Keratinocyte (primary cell): Measurements from ENCODE around the gene ACSF3. TPM values are rescaled to one million over a fixed set of nuclear protein-coding genes. Genes with fewer than 3 reads are reported as not detected.

Experiments used
- DNase-seq: peaks from one replicate; pipeline ENCODE4 v3.0.0-alpha.2; 2011; ENCODE audit warnings: low read depth, missing footprints, low spot score
- FAIRE-seq: peaks from 2 replicates; lab custom pipeline; 2011; peaks lifted over from hg19 to GRCh38; lab: Jason Lieb, UNC
- H2AFZ ChIP-seq: 2 replicates; pipeline ENCODE4 v1.6.0; 2012; ENCODE audit warnings: low read length, control low read depth, inconsistent platforms; ENCODE audit not compliant: control insufficient read depth
- H3K27ac ChIP-seq: 2 replicates; pipeline ENCODE4 v1.5.1; 2011; ENCODE audit warnings: low read length; ENCODE audit not compliant: control insufficient read depth, insufficient read depth
- H3K27me3 ChIP-seq: 3 replicates; pipeline ENCODE4 v1.6.0; 2011; ENCODE audit warnings: low read length; ENCODE audit not compliant: control insufficient read depth, insufficient read depth; ENCODE audit errors: extremely low read depth
- H3K36me3 ChIP-seq, 2 experiments: 2 replicates in 1 of 2; 3 replicates in 1 of 2; pipeline ENCODE4 v1.5.1; 2011; ENCODE audit warnings: low read length in 2 of 2, mild to moderate bottlenecking in 1 of 2; ENCODE audit not compliant: control insufficient read depth in 2 of 2, insufficient read depth in 2 of 2; ENCODE audit errors: extremely low read depth in 1 of 2
- H3K4me1 ChIP-seq: 3 replicates; pipeline ENCODE4 v1.5.1; 2011; ENCODE audit warnings: low read length; ENCODE audit not compliant: control insufficient read depth, insufficient read depth; ENCODE audit errors: extremely low read depth
- H3K4me2 ChIP-seq: 3 replicates; pipeline ENCODE4 v1.6.0; 2011; ENCODE audit warnings: low read depth, low read length; ENCODE audit not compliant: control insufficient read depth, insufficient read depth; ENCODE audit errors: extremely low read depth
- H3K4me3 ChIP-seq, 3 experiments: fragments of 200-600 bp in 1 of 3; sonication (generic) in 1 of 3; 2 replicates in 2 of 3; 3 replicates in 1 of 3; pipeline ENCODE4 v1.5.1; 2011 to 2016; ENCODE audit warnings: low read length in 3 of 3, mild to moderate bottlenecking in 3 of 3, control low read depth in 2 of 3, inconsistent platforms in 1 of 3, low read depth in 1 of 3, mixed read lengths in 1 of 3, mixed run types in 1 of 3, moderate library complexity in 1 of 3; ENCODE audit not compliant: control insufficient read depth in 2 of 3, insufficient read depth in 2 of 3; ENCODE audit errors: extremely low read depth in 1 of 3
- H3K79me2 ChIP-seq: 2 replicates; pipeline ENCODE4 v1.6.0; 2012; ENCODE audit warnings: low read length; ENCODE audit not compliant: control insufficient read depth, insufficient read depth
- H3K9ac ChIP-seq: 3 replicates; pipeline ENCODE4 v1.6.0; 2011; ENCODE audit warnings: low read length; ENCODE audit not compliant: control insufficient read depth, insufficient read depth; ENCODE audit errors: extremely low read depth
- H3K9me1 ChIP-seq: 3 replicates; pipeline ENCODE4 v1.6.0; 2011; ENCODE audit warnings: low read length; ENCODE audit not compliant: control insufficient read depth, insufficient read depth; ENCODE audit errors: extremely low read depth
- H3K9me3 ChIP-seq: 2 replicates; pipeline ENCODE4 v1.5.1; 2012; ENCODE audit warnings: low read depth, low read length; ENCODE audit not compliant: control insufficient read depth
- H4K20me1 ChIP-seq: 3 replicates; pipeline ENCODE4 v1.6.0; 2011; ENCODE audit warnings: low read length; ENCODE audit not compliant: control insufficient read depth, insufficient read depth; ENCODE audit errors: extremely low read depth
- EZH2 ChIP-seq: IDR thresholded peaks from one replicate; pipeline ENCODE4 v1.6.1; 2012; ENCODE audit warnings: inconsistent platforms, mild to moderate bottlenecking, low read length, moderate library complexity
- dilution Hi-C: fragments of 300-500 bp; cut with MboI; formaldehyde crosslinking; loops from one replicate; pipeline ENCODE4 v1.7.0; 2020; ENCODE audit warnings: low sequenced_read_pairs; ENCODE audit not compliant: extremely low pct_ligation_motif_present
- polyA plus RNA-seq, 5 experiments: library from polyadenylated mRNA; depleted of rRNA in 3 of 5; stranded (reverse) in 3 of 5; stranded (forward) in 1 of 5; unstranded in 1 of 5; fragments of >200 nt; gene quantifications; 1 replicate in 1 of 5; 2 replicates in 3 of 5; 3 replicates in 1 of 5; pipeline versions ENCODE4 v1.2.1 to v1.2.3, GENCODE V29; 2011 to 2012; ENCODE audit warnings: missing spikeins in 2 of 5, low read depth in 1 of 5, low replicate concordance in 1 of 5
- TF ChIP-seq, protein P1 (sequence below), 3 experiments: IDR thresholded peaks in 1 of 3; conservative IDR thresholded peaks in 1 of 3; optimal IDR thresholded peaks in 1 of 3; 2 replicates in 2 of 3; 3 replicates in 1 of 3; pipeline versions ENCODE3 to v1.5.1; 2011; ENCODE audit warnings: low read length in 3 of 3, mild to moderate bottlenecking in 3 of 3, moderate library complexity in 2 of 3, control low read depth in 1 of 3, inconsistent platforms in 1 of 3; ENCODE audit not compliant: insufficient read depth in 2 of 3; ENCODE audit errors: extremely low read depth in 1 of 3

Gene ACSF3
- polyA plus RNA-seq, 1 donor (not counting 4 experiments of a cell fraction or from before 2014, with no cell fraction given) = 13.4 TPM

DNA sequence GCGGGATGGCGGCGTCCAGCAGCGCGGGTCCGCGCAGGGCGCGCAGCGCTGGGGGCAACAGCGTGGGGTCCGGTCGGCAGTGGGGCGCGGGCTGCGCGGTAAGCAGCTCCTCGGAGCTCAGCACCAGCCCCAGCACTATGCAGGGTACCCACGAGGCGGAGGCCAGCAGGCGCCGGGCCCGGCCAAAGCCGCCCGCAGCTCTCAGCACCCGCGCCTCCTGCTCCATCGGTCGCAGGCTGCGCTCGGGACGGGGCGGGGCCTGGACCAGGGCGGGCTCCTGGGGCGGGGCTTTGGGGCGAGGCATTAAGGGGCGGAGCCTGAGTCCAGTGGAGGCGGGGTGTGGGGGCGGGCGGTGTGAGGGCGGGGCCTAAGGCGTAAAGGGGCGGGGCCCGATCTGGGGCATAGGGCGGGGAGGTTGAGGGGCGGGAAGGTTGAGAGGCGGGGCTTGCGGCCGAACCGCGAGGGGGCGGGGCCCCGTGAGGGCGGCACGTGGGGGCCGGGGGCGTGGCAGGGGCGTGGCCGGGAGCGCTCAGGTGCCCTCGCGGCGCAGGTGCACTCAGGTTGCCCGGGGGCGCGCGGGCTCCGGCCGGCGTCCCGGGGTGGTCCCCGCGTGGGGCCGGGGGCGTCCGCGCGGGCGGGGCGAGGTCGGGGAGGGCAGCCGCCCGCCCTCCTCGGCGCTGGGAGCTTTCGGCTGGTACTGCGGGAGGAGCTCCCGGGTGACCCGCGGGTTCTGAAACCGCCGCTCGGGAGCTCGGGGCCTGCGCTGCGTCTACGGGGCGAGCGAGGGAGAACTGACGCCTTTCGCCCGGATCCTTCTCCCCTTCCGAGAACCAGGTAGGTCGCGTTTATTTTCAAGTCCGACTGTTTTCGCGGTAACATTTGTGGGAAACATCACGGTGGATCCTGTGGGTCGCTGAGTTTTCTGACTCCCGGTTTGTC lies 108.1 kb downstream of the ACSF3 start:
- FAIRE-seq (peak; percentile 79), DNase-seq (peak; percentile 55)
- Histone ChIP-seq H3K4me3 (peak overlapping the region in 2 of 3 experiments; percentile 8 to 38), H3K27ac (no peak overlapping the region), H3K27me3 (peaks cover 35% of the 10 kb centered on the region), H3K4me1 (no peaks in the 10 kb centered on the region), H3K79me2 (no peaks in the 10 kb centered on the region), H2AFZ (peak overlapping the region; percentile 53), H3K9me3 (no peaks in the 10 kb centered on the region), H3K36me3 (no peaks in the 10 kb centered on the region), H3K9me1 (no peaks in the 10 kb centered on the region), H3K4me2 (peak overlapping the region; percentile 54), H4K20me1 (no peaks in the 10 kb centered on the region), H3K9ac (no peak overlapping the region)
- TF ChIP-seq, protein P1, sequence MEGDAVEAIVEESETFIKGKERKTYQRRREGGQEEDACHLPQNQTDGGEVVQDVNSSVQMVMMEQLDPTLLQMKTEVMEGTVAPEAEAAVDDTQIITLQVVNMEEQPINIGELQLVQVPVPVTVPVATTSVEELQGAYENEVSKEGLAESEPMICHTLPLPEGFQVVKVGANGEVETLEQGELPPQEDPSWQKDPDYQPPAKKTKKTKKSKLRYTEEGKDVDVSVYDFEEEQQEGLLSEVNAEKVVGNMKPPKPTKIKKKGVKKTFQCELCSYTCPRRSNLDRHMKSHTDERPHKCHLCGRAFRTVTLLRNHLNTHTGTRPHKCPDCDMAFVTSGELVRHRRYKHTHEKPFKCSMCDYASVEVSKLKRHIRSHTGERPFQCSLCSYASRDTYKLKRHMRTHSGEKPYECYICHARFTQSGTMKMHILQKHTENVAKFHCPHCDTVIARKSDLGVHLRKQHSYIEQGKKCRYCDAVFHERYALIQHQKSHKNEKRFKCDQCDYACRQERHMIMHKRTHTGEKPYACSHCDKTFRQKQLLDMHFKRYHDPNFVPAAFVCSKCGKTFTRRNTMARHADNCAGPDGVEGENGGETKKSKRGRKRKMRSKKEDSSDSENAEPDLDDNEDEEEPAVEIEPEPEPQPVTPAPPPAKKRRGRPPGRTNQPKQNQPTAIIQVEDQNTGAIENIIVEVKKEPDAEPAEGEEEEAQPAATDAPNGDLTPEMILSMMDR (optimal IDR thresholded peaks at IDR 0.05 in 1 of 3, IDR thresholded peaks at IDR 0.05 in 1 of 3, conservative IDR thresholded peaks at IDR 0.05 in 1 of 3; ENCODE audit: extremely low read depth in 1 of 3, insufficient read depth in 2 of 3, low read length in 3 of 3) = no peak
- no peak for TF ChIP-seq EZH2
- dilution Hi-C loops = no loop called here

- no peak overlapping the region for H2AFZ ChIP-seq
- H3K9me3 ChIP-seq = no peaks in the 10 kb centered on the region
- no peaks in the 10 kb centered on the region for H4K20me1 ChIP-seq
- DNase-seq = no peak
- no peaks in the 10 kb centered on the region for H3K36me3 ChIP-seq
- no peak overlapping the region for H3K27ac ChIP-seq
- dilution Hi-C loops = no loop called here
- H3K79me2 ChIP-seq = no peaks in the 10 kb centered on the region
- peaks cover 35% of the 10 kb centered on the region for H3K27me3 ChIP-seq
- peak overlapping the region in 1 of 3 experiments; percentile 38 for H3K4me3 ChIP-seq
- no peaks in the 10 kb centered on the region for H3K4me1 ChIP-seq
- H3K9me1 ChIP-seq = no peaks in the 10 kb centered on the region
- H3K4me2 ChIP-seq = peak overlapping the region; percentile 41
- no peak overlapping the region for H3K9ac ChIP-seq
- FAIRE-seq = no peak
- TF ChIP-seq, protein P1 (optimal IDR thresholded peaks at IDR 0.05 in 1 of 3, IDR thresholded peaks at IDR 0.05 in 1 of 3, conservative IDR thresholded peaks at IDR 0.05 in 1 of 3; ENCODE audit: extremely low read depth in 1 of 3, insufficient read depth in 2 of 3, low read length in 3 of 3) = no peak
- peak; percentile 21 for TF ChIP-seq EZH2
Observed at GRCh38 chr16:89202422-89203215, 109.0 kb downstream of the ACSF3 start.

Other genes with a start within 250 kb of the ACSF3 start
- gene GALNS, start 236.9 kb upstream of the ACSF3 start, polyA plus RNA-seq = 8.3 to 9.6 TPM (median 9.3 TPM) in 3 replicates
- gene TRAPPC2L, start 236.7 kb upstream of the ACSF3 start, polyA plus RNA-seq = 49.5 to 170 TPM (median 139 TPM) in 3 replicates
- gene PABPN1L, start 227.2 kb upstream of the ACSF3 start, polyA plus RNA-seq = not detected in 3 replicates
- 0.08 to 0.24 TPM (median 0.18 TPM) in 3 replicates for gene CBFA2T3, start 116.6 kb upstream of the ACSF3 start, polyA plus RNA-seq
- not detected in 3 replicates for gene CDH15, start 77.9 kb downstream of the ACSF3 start, polyA plus RNA-seq
- 0.05 TPM in 1 of 3 replicates, not detected in the others for gene SLC22A31, start 106.7 kb downstream of the ACSF3 start, polyA plus RNA-seq
- gene ZNF778, start 123.9 kb downstream of the ACSF3 start, polyA plus RNA-seq = 5.4 to 6.2 TPM (median 5.9 TPM) in 3 replicates